HG02610 (cell line): ENCODE data around the gene ULK2.
"Not testable (repeated sequence)": the region's sequence is repeated elsewhere in the genome, so short reads cannot be mapped to it uniquely, and the experiment has no call there.

Experiments used
- ATAC-seq: cut with Tn5 transposase; IDR thresholded peaks from one replicate; pipeline ENCODE4 v1.9.1; 2021; ENCODE audit warnings: mild to moderate bottlenecking, moderate library complexity; ENCODE audit not compliant: unreplicated experiment

The ULK2 gene

DNA sequence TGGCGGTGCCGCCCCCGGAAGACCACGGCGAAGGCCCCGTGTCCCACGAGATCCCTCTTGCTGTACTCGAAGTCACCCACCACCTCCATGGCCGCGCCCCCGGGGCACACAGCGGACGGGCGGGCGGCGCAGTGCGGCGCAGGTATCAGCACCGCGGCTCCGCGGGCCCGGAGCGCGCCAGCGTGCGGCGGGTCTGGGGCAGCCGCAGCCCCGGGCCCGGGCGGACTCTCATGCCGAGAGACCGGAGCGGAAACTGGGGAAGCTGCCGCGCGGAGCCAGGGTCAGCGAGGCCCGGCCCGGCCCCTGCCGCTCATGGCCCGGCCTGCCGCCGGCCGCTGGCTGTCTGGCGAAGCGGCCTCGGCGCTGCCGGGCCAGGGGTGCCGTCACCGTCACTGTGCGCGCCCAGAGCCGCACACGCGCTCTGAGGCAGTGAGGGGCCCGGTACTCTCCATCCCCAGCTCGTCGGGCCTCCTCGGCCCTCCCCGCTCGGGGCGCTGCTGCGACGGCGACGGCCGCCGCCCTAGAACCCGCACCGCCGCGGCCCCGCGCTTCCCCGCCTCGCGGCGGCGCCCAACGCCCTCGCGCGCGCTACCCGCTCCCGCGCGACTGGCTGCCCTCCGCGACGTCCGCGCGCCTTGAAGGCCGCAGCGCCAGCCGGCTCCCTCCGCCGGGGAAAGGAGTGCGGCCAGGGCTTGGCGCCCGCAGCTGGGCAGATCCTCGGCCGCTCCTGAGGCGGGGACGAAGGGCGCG lies at the start of gene ULK2:
TSS of gene ULK2 (minus strand) at position 608 of the 750 bp plus-strand sequence. CDS start at position 89, 519 bp downstream.
- ATAC-seq, result peak; percentile 50

DNA sequence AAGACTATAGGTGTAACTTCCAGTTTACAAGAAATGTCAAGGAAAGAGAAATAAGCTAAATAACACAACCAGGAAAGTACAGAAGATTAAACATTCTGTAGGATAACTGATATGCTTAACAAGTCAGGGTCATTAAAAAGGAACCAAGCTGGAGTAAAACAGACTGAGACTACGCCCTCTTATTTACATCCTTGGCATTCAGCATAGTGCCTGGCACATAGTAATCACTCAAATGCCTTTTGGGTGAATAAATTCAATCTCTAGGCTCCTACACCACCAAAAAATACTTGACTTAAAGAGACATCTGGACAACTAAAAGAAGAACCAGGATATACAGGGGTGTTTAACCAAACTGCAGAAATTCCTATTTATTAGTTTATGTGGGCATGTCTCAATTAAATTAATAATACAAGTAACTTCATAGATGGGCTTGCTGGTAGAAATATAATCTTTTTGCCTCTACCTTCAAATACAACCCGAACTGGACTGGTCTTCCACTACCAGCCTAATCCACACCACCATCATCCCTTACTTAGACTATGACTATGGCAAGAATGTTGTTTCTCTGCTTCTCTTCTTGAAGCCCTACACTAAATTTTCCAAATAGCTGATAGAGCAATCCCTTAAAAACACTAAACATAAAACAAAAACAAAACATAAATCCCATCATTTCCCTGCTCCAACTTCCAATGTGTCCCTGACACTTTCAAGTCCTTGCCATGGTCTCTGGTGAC lies 47.7 kb upstream of the ULK2 start:
- ATAC-seq, result no peak

DNA sequence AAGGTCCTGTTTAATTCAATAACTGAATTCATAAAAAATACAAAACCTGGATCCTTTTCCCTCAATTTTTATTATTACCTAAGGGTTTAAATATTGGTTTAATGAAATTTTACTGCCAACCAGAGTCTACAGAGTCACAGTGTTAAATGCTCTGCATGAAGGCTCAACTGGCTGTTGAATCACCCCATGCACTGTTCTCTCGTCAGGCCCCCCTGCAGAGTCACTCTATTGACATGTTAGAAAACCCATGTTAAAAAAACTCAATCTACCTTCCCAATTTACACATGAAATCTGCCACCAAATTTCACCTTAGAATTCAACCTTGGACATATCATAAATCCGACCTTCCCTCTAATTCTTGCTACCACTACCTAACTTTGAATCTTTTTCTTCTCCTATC lies 43.3 kb upstream of the ULK2 start:
- ATAC-seq, result no peak

DNA sequence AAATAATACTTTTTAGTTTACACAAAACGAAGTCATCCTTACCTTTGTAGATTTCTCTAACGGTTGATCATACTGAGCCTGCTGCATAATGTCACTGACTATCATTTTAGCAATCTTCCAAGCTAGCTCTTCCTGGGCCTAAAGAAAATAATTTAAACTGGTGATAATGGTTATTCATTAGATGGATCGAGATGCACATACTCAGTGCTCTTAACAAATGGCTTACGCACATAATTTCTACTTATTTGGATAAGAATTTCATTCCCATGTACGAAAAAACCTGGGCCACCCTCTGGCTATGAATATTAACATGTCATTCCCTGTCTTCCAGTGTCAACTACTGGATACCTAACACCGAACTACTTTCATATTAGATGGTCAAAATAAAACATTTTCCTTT lies 41.4 kb upstream of the ULK2 start:
- no peak for ATAC-seq

DNA sequence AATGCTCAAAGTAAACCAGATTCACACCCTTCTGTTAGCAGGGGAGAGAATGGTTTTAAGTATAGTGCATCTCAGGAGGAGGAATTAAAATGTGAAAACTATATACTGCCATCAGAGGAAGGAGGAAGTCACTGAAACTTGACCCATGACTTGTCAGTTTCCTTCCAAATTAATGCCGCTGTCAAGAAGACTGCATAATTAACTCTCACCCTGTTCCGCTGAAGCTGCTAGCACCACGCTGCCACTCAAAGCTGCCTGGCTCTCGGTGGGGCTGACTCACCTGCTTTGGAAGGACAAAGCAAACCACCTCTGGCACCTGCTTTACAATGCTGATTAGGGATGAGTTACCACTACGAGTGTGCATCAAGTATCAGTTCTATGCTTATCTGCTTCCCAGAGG lies 37.8 kb upstream of the ULK2 start:
- no peak for ATAC-seq

DNA sequence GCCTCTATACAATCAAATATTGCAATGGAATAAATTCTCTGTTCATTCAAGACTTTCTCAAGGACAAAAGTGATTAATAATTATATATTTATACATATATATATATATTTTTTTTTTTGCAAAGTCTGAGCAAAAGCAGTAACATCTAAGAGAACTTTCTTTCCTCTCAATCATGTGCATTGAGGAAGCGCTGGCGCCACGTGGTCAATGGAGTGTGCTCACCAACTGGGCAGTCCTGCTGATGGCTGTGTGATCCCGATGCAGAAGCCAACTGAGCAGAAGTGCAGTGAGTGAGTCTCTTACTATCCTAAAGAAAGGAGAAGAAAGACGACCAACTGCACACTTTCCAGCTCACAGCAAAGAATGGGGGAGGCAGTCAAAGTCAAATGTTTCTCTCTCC lies 37.2 kb upstream of the ULK2 start:
- no peak for ATAC-seq

DNA sequence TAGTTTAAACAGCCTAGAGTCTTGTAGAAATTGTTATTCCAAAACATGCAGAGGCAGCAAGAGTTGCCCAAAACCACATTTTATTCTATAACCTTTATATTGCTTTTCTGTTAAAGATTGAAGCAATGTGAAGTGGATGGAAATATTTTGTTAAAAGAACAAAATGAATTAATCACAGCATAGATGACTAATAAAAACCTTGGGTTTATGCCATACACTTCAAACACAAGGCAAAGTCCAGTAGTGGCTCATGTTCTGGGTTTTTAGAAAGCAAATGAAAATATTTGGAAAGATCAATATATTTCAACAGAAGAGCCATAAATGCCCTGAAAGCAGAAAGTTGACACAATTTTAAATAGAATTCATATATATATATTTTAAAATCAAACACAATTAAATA lies 36.7 kb upstream of the ULK2 start:
- ATAC-seq, result no peak

DNA sequence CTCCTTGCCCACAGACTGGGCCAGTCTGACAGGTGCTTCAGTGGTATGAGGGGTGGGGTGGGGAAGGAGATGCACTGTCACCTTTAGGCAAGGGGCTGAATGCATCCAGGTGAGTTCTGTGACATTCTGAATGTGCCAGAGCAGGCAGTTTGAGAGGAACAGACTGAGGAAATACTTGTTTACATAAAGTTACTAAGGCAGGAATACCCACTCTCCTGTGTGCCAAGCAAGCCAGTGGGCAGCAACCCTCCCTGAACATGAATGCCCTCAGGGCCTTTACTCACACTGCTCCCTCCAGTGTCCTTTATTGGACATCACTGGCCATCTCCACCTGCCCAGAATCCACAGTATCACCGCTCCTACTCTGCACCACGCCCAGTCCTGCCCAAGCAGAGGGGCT lies 33.1 kb upstream of the ULK2 start:
- ATAC-seq, result no peak

DNA sequence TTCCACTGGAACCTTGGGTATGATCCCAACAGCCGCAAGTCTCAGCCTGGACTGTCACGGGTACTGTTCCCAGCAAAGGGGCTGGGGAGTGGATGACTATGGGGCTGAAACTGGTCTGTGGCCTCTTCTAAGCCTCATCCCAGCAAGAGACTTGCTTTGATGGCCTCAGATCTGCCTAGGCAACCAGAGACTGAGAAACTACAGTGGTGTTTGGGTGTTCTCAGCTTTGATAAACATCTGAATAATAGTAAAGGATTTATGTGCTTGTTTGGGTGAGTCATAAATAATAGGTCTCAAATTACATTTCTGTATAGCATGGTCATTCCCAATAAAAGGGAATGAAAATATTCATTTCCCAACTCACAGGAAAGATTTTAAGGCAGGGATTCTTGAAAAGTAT lies 30.2 kb upstream of the ULK2 start:
- ATAC-seq, result no peak

DNA sequence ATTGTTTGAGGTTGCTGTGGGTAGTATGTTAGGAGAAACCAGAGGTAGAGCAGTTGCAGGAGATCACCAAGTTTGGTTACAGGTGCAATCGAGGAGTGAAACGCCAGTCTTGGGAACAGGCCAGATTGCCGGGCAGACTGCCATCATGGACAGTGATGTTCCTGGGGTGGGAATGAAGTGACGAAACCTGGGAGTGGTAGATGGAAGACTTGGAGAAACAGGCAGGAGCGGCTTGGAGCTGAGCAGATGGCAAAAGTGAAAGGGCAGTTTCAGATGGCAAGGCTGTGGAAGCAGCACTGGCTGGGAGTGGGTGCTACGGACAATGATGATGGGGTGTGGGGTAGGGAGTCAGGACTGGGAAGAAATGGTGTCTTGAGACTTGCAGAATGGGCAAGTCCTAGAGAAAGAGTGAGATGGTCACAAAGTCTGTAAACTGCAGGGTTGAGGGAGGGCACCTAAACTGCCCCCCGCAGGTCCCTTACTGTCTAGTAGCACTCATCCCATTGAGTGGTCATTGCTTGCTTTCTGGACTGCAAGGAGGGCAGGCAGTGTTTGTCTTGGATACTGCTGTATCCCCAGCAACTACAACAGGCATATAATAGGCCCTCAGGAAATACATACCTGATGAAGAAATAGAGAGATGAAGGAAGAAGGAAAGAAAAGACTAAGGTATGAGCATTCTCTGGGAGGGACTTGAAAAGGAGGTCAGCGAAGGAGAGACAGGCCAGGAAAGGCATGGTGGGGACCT lies 29.5 kb upstream of the ULK2 start:
- no peak for ATAC-seq

DNA sequence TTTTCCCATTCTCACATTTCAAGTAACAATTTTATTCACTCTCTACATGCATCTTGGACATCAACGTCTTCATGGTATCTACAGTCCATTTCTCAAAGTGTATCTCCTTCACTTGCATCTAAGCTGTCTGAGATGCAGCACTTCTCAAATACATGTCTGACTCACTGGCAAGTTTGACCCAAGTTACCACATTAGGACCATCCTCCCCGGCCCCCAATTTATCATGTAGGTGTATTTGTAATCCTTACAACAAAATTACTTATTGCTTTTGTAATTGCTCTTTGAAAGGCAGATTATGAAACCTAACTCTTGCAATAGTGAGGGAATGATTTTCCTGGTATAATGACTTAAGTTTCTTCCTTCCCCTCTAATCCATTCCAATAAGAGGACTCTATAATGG lies 28.9 kb upstream of the ULK2 start:
- no peak for ATAC-seq

DNA sequence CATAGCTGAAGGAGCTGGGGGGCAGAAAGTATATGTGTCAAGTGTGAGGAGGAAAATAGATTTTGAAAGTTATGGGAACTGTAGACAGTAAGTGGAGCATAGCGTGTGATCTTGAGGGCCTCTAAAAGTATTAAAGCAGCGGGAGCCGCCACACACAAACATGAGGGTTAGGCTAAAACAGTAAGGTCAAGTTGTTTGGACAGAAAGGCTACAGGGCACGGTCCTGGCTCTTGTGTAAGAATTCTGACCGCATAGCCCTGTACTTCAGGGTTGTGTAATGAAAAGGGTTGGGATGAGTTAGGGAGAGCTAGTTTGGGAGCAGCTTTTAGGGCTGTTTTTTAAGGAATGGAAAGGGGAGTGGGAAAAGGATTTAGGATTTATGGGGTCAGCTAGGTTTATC lies 22.8 kb upstream of the ULK2 start:
- not testable (repeated sequence) for ATAC-seq

DNA sequence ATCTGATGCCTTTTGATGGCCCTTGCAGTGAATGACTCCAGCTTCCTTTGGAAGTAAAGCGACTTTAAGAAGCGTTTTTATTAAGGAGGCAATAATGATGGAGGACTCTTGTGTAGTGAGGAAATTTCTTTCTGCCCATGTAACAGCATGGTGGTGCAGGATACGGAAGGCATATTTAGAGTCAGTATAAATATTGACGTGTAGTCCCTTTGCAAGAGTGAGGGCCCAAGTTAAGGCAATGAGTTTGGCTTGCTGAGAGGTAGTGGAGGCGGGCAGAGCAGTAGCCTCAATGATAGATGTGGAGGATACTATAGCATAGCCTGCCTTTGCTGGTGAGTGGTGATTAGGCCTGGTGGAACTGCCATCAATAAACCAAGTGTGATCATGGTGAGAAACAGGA lies 22.3 kb upstream of the ULK2 start:
- not testable (repeated sequence) for ATAC-seq

DNA sequence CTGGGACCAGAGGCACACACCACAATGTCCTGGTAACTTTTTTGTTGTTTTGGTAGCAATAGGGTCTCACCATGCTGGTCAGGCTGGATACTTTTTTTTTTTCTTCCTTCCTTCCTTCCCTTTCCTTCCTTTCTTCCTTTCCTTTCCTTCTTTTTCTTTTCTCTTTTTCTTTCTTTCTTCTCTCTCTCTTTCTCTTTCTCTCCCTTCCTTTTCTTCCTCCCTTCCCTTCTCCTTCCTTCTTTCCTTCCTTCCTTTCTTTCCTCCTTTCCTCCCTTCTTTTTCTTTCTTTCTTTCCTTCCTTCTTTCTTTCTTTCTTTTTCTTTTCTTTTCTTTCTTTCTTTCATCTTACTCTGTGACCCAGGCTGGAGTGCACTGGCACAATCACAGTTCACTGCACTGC lies 18.4 kb upstream of the ULK2 start:
- ATAC-seq, result no peak

DNA sequence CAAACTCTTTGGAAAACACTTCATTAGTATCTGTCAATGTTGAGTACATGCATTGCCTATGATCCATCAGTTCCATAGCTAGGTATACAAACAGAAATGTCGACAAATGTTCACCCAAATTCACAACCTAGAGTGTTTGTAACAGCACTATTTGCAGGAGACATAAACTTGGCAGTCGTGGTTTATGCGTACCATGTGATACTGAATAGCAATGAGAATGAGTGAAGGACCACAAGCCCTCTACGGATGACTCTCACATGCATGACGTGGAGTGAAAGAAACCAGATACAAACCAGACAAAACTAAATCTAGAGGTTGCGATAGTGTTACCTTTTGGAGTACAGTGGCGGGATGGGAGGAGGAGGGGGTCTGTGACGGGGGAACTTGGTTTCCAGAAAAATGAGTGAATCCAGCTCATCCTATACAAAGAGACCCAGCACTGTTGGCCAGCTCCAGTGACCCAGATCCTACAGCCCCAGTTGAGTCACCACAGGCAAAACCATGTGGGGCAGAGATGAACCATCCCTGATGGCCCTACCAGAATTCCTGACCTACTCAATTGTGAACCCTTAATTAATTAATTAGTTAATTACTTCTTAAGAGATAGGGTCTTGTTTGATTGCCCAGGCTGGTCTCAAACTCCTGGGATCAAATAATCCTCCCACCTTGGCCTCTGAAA lies 15.9 kb upstream of the ULK2 start:
- ATAC-seq, result no peak

DNA sequence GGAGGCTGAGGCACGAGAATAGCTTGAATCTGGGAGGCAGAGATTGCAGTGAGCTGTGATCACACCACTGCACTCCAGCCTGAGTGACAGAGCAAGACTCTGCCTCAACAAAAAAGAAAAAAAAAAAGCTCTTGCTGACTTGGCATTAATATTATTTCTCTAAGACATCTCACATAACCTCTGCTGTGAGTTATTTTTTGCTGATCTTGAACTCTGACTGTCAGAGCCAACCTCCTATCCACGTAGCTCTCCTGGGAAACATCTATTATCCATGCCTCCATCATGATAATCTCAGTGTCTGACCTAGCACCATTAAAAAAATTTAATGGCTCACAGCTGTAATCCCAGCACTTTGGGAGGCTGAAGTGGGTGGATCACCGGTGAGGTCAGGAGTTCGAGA lies 12.7 kb upstream of the ULK2 start:
- no peak for ATAC-seq

DNA sequence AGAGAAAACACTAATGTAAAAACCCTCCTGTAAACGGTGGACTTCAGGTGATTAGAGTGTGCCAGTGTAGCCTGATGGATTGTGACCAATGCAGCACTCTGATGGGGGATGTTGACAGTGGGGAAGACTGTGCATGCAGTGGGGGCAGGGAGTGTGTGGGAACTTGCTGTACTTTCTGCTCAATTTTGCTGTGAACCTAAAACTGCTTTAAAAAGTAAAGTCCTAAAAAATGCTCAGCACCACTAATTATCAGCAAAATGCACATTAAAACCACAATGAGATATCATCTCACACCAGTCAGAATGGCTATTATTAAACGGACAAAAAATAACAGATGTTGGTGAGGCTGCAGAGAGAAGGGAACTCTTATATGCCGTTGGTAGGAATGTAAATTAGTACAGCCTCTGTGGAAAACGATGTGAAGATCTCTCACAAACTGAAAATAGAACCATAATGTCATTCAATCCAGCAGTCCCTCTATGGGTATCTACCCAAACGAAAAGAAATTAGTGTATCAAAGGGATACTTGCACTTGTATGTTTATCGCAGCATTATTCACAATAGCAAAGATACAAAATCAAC lies 9.7 kb upstream of the ULK2 start:
- no peak for ATAC-seq

DNA sequence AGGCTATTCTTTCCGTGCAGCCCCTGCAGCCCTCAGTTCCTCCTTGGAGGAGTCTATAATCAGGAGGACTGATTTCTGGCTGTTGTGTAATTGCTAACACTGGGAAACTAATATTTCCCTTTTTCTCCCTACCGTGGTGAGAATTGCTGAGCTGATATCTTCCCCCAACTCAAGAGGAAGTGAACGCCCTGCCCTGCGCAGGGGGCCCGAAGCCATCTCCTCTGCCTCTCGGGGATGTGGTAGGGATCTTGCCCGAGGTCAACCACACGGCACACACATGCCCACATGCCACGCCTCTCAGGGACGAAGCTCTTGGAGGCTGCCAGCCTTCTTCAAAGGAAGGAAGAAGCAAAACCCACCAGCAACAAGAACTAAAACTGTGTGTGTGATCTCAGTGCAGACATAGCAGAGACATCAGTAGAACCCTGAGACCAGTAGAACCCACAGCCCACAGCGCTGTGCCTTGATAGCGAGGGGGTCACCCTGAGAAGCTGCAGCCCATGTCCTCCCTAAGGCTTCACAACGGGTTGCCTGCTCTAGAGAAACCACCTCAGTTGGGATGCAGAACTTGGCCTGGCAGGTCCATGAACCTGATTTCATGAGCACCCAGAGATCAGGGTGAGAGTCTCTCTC lies 8.9 kb upstream of the ULK2 start:
- no peak for ATAC-seq

DNA sequence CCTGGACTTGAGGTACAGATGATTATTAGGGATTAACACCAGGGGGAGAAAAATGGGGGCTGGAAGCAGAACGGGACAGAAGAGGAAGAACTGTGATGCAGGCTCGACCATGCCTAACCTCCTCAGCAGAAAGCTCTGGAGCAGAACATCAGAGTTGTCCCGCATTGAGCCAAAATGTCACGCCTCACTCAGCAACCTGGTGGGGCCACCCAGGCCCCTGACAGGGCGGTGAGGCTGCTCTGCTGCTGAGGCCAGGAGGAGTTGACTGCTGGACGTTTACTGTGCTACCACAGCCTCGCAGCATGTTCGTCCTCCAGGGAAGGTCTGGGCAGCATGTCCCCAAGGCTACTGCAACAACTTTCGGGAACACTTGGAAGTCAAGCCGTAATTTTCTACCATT lies 6.5 kb upstream of the ULK2 start:
- ATAC-seq, result no peak

DNA sequence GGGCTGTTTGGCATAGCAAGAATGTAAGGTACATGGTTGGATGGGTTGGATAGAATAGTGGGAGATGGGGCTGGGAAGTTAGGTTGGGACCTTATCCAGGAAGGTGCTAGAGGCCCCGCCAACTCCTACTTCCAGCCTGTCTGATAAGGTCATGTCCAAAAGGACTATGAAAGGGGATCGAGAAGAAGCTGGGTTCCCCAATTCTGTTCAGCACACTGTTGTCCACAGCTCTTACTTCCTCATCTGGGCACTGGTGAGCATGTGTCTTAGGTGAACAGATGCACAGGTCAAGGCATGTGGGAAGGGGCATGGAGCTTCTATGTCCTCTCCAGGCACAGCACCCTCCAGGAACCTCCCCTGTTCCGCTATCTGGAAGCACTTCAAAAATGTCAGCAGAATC lies 5.6 kb upstream of the ULK2 start:
- no peak for ATAC-seq

DNA sequence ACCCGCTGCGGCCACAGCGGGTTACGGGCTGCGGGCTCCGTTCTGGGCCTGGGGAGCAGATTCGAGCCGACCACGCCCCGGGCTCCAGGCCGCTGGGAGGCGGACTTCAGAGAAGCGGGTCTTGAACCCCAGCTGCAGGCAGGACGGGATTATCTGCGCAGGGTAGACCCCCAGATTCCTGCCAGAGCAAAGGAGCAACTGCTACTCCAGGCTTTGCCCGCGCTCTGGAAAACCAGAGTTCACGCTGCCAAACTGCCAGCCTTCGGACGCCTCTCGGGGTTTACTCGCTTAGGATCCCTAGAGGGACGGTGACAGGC lies 301 bp upstream of the ULK2 start:
- no peak for ATAC-seq
